ES-I3 (cell line): ENCODE data around the gene WDR62.
A peak's percentile ranks its signal among the peaks of the same experiment; 100 is the strongest.

Source experiments
- H3K36me3 ChIP-seq: 2 replicates; pipeline ENCODE4 v1.6.1; 2013; ENCODE audit warnings: mild to moderate bottlenecking, low read length, control low read depth, moderate library complexity; ENCODE audit not compliant: insufficient read depth
- H3K4me1 ChIP-seq: 2 replicates; pipeline ENCODE4 v1.6.1; 2013; ENCODE audit warnings: mild to moderate bottlenecking, control low read depth, low read length; ENCODE audit not compliant: insufficient read depth
- H3K9ac ChIP-seq: 2 replicates; pipeline ENCODE4 v1.6.1; 2013; ENCODE audit warnings: low read depth, mild to moderate bottlenecking, low read length, moderate library complexity
- H3K9me3 ChIP-seq: 2 replicates; pipeline ENCODE4 v1.6.1; 2013; ENCODE audit warnings: mild to moderate bottlenecking, low read length, moderate library complexity; ENCODE audit not compliant: control insufficient read depth, insufficient read depth

WDR62 gene

GRCh38 chr19:36054733-36055686 is at the start of gene WDR62:
WDR62 (plus strand) TSS chr19:36054897; CDS start chr19:36054972, 75 bp downstream.
- Histone ChIP-seq H3K4me1 (peaks cover 7% of the 10 kb centered on the region), H3K36me3 (peaks cover 3% of the 10 kb centered on the region; the same call in 1 of the 2 replicates), H3K9me3 (no peaks in the 10 kb centered on the region), H3K9ac (peak within 1 kb of the TSS; percentile 87)

- H3K9ac ChIP-seq = no peak overlapping the region
- H3K4me1 ChIP-seq = no peaks in the 10 kb centered on the region; the same call in 1 of the 2 replicates
- H3K36me3 ChIP-seq = no peaks in the 10 kb centered on the region
- no peaks in the 10 kb centered on the region for H3K9me3 ChIP-seq
Observed at GRCh38 chr19:36006955-36007354, 47.7 kb upstream of the WDR62 start.

GRCh38 chr19:36008336-36008978 is 46.2 kb upstream of the WDR62 start, which contains the start of gene SYNE4:
SYNE4 (minus strand) TSS chr19:36008813; CDS start chr19:36008681, 132 bp downstream.
- H3K36me3 ChIP-seq = no peaks in the 10 kb centered on the region
- H3K9me3 ChIP-seq = no peaks in the 10 kb centered on the region
- no peaks in the 10 kb centered on the region; the same call in 1 of the 2 replicates for H3K4me1 ChIP-seq
- H3K9ac ChIP-seq = peak within 1 kb of the TSS; percentile 71

- Histone ChIP-seq H3K36me3 (no peaks in the 10 kb centered on the region), H3K4me1 (no peaks in the 10 kb centered on the region; the same call in 1 of the 2 replicates), H3K9me3 (no peaks in the 10 kb centered on the region), H3K9ac (peak overlapping the region; percentile 71; the same call in 1 of the 2 replicates)
Observed at GRCh38 chr19:36009220-36009619, 45.5 kb upstream of the WDR62 start.

GRCh38 chr19:36009633-36010379 is 44.9 kb upstream of the WDR62 start:
- Histone ChIP-seq H3K9ac (peak overlapping the region; percentile 71; the same call in 1 of the 2 replicates), H3K4me1 (no peaks in the 10 kb centered on the region; the same call in 1 of the 2 replicates), H3K36me3 (no peaks in the 10 kb centered on the region), H3K9me3 (no peaks in the 10 kb centered on the region)

- Histone ChIP-seq H3K36me3 (no peaks in the 10 kb centered on the region), H3K9me3 (no peaks in the 10 kb centered on the region), H3K4me1 (no peaks in the 10 kb centered on the region; the same call in 1 of the 2 replicates), H3K9ac (no peak overlapping the region)
Observed at GRCh38 chr19:36010402-36010801, 44.3 kb upstream of the WDR62 start.

GRCh38 chr19:36013280-36014011 is 41.3 kb upstream of the WDR62 start:
- Histone ChIP-seq H3K4me1 (no peaks in the 10 kb centered on the region), H3K9ac (peak overlapping the region; percentile 88), H3K9me3 (no peaks in the 10 kb centered on the region), H3K36me3 (no peaks in the 10 kb centered on the region)

- Histone ChIP-seq H3K9ac (peak within 1 kb of the TSS; percentile 88), H3K36me3 (no peaks in the 10 kb centered on the region), H3K4me1 (no peaks in the 10 kb centered on the region), H3K9me3 (no peaks in the 10 kb centered on the region)
Observed at GRCh38 chr19:36014012-36014924, 40.4 kb upstream of the WDR62 start, which contains the start of gene ALKBH6. ALKBH6 (minus strand) TSS chr19:36014213; CDS start chr19:36013397, 816 bp downstream.

GRCh38 chr19:36019061-36019670 is 35.5 kb upstream of the WDR62 start:
- Histone ChIP-seq H3K36me3 (no peaks in the 10 kb centered on the region), H3K9me3 (no peaks in the 10 kb centered on the region), H3K4me1 (no peaks in the 10 kb centered on the region), H3K9ac (no peak overlapping the region)

GRCh38 chr19:36023432-36023831 is 31.3 kb upstream of the WDR62 start:
- Histone ChIP-seq H3K36me3 (no peaks in the 10 kb centered on the region), H3K9ac (no peak overlapping the region), H3K9me3 (no peaks in the 10 kb centered on the region), H3K4me1 (no peaks in the 10 kb centered on the region)

- no peaks in the 10 kb centered on the region for H3K36me3 ChIP-seq
- no peak overlapping the region for H3K9ac ChIP-seq
- H3K4me1 ChIP-seq = no peaks in the 10 kb centered on the region
- H3K9me3 ChIP-seq = no peaks in the 10 kb centered on the region
Observed at GRCh38 chr19:36025541-36025940, 29.2 kb upstream of the WDR62 start.

GRCh38 chr19:36026091-36026876 is 28.4 kb upstream of the WDR62 start:
- Histone ChIP-seq H3K9me3 (no peaks in the 10 kb centered on the region), H3K9ac (no peak overlapping the region), H3K36me3 (no peaks in the 10 kb centered on the region), H3K4me1 (no peaks in the 10 kb centered on the region)
